ENCODE data around the gene HLX. TPM values are rescaled to one million over a fixed set of nuclear protein-coding genes. Genes with fewer than 3 reads are reported as not detected.

Gene HLX
- total and polyA plus RNA-seq, 2 of the 13 experiments (the other 11 are each of a cell fraction or from before 2014, with no cell fraction given): 0.30 to 0.35 TPM

GRCh38 chr1:220906561-220907334 lies 27.5 kb downstream of the HLX start (continued):
- TF ChIP-seq AKNA (CRISPR knock-in tag; IDR thresholded peaks at IDR 0.05; ENCODE audit: borderline replicate concordance) (no peak), ZNF207 (IDR thresholded peaks at IDR 0.05; ENCODE audit: borderline replicate concordance) (no peak), ZNF766 (CRISPR knock-in tag; IDR thresholded peaks at IDR 0.05; ENCODE audit: borderline replicate concordance) (no peak), ZUFSP (CRISPR knock-in tag; IDR thresholded peaks at IDR 0.05; ENCODE audit: borderline replicate concordance) (no peak), ARNTL (CRISPR knock-in tag; IDR thresholded peaks at IDR 0.05) (no peak)

All from HepG2 (cell line).